Measurements from ENCODE around the gene BNC2.

Gene BNC2

GRCh38 chr9:16371306-16371705 is 499.2 kb downstream of the BNC2 start:
- DNase-seq (ENCODE audit: low read depth in 2 of 2) = no peak

- DNase-seq (ENCODE audit: low read depth in 2 of 2) = no peak
Measured at GRCh38 chr9:16370647-16371046, 499.8 kb downstream of the BNC2 start.

GRCh38 chr9:16369427-16369826 is 501.0 kb downstream of the BNC2 start:
- no peak for DNase-seq (ENCODE audit: low read depth in 2 of 2)

GRCh38 chr9:16368237-16369087 is 502.0 kb downstream of the BNC2 start:
- DNase-seq (ENCODE audit: low read depth in 2 of 2) = no peak

GRCh38 chr9:16367605-16368231 is 502.8 kb downstream of the BNC2 start:
- DNase-seq (ENCODE audit: low read depth in 2 of 2) = no peak

- DNase-seq (ENCODE audit: low read depth in 2 of 2) = no peak
Measured at GRCh38 chr9:16364347-16364746, 506.1 kb downstream of the BNC2 start.

- no peak for DNase-seq (ENCODE audit: low read depth in 2 of 2)
Measured at GRCh38 chr9:16363916-16364315, 506.6 kb downstream of the BNC2 start.

GRCh38 chr9:16363073-16363781 is 507.2 kb downstream of the BNC2 start:
- DNase-seq (ENCODE audit: low read depth in 2 of 2) = no peak

- no peak for DNase-seq (ENCODE audit: low read depth in 2 of 2)
Measured at GRCh38 chr9:16361939-16362338, 508.5 kb downstream of the BNC2 start.

GRCh38 chr9:16361118-16361517 is 509.4 kb downstream of the BNC2 start:
- no peak for DNase-seq (ENCODE audit: low read depth in 2 of 2)

- DNase-seq (ENCODE audit: low read depth in 2 of 2) = no peak
Measured at GRCh38 chr9:16360247-16360646, 510.2 kb downstream of the BNC2 start.

Measured in stimulated activated CD8-positive, alpha-beta memory T cell treated with anti-CD3 and anti-CD28 coated beads, Interleukin-15, amount 100 ng/mL, for 48 hours (primary cell).